H1 (cell line): ENCODE data around the gene BRICD5. TPM values are rescaled to one million over a fixed set of nuclear protein-coding genes. Genes with fewer than 3 reads are reported as not detected.

Experiments used
- CTCF ChIA-PET: fragments of 300-600 bp; sonication (Branson Sonifier 250); formaldehyde crosslinking; loops from one replicate; lab custom pipeline; 2021; ENCODE audit not compliant: partially characterized antibody; lab: Charles Lee
- POLR2A ChIA-PET: fragments of 300-600 bp; sonication (Branson Sonifier 250); formaldehyde crosslinking; loops from one replicate; lab custom pipeline; 2021; ENCODE audit warnings: inconsistent platforms; ENCODE audit not compliant: partially characterized antibody; lab: Charles Lee
- DNase-seq, 2 experiments: peaks; one replicate each; pipeline versions ENCODE4 v3.0.0 to v3.0.0-alpha.2; 2010 to 2022; ENCODE audit warnings: low spot score in 2 of 2, low read depth in 1 of 2, mixed read lengths in 1 of 2
- FAIRE-seq: peaks from 2 replicates; lab custom pipeline; 2011; peaks lifted over from hg19 to GRCh38; lab: Jason Lieb, UNC
- H2AFZ ChIP-seq: 2 replicates; pipeline ENCODE4 v1.8.1; 2012; ENCODE audit warnings: low read length, inconsistent platforms
- H2AK5ac ChIP-seq: 2 replicates; pipeline ENCODE4 v1.6.1; 2013; ENCODE audit warnings: low read depth, low read length
- H2BK120ac ChIP-seq: replicated peaks from 2 replicates; pipeline ENCODE3; 2013; ENCODE audit warnings: low read depth, low read length, inconsistent platforms
- H2BK12ac ChIP-seq: 2 replicates; pipeline ENCODE4 v1.6.1; 2013; ENCODE audit warnings: low read depth, low read length
- H2BK15ac ChIP-seq: 2 replicates; pipeline ENCODE4 v1.6.1; 2013; ENCODE audit warnings: low read length
- H2BK20ac ChIP-seq: 2 replicates; pipeline ENCODE4 v1.6.1; 2013; ENCODE audit warnings: low read length
- H2BK5ac ChIP-seq: 2 replicates; pipeline ENCODE4 v1.6.1; 2013; ENCODE audit warnings: low read depth, low read length
- H3K14ac ChIP-seq: 2 replicates; pipeline ENCODE4 v1.6.1; 2013; ENCODE audit warnings: inconsistent platforms; ENCODE audit not compliant: insufficient read length
- H3K18ac ChIP-seq: 2 replicates; pipeline ENCODE4 v1.6.1; 2013; ENCODE audit warnings: low read length; ENCODE audit errors: extremely low read depth
- H3K23ac ChIP-seq: 2 replicates; pipeline ENCODE4 v1.6.1; 2013; ENCODE audit warnings: inconsistent platforms; ENCODE audit not compliant: insufficient read length
- H3K23me2 ChIP-seq: 2 replicates; pipeline ENCODE4 v1.6.1; 2013; ENCODE audit warnings: low read depth, low read length
- H3K27ac ChIP-seq: 2 replicates; pipeline ENCODE4 v1.6.1; 2011; ENCODE audit warnings: low read depth, low read length, inconsistent platforms
- H3K27me3 ChIP-seq, 4 experiments: replicated peaks in 1 of 4; 1 replicate in 1 of 4; 2 replicates in 3 of 4; pipeline versions ENCODE4 v1.6.1 to v1.8.1; 2011 to 2013; ENCODE audit warnings: low read length in 3 of 4, mild to moderate bottlenecking in 3 of 4, inconsistent platforms in 2 of 4, mixed read lengths in 2 of 4, moderate library complexity in 1 of 4; ENCODE audit not compliant: control insufficient read depth in 3 of 4, insufficient read depth in 3 of 4; ENCODE audit errors: extremely low read depth in 1 of 4
- H3K36me3 ChIP-seq, 4 experiments: 2 replicates each; pipeline versions ENCODE4 v1.6.1 to v1.8.1; 2011 to 2013; ENCODE audit warnings: mild to moderate bottlenecking in 4 of 4, low read length in 3 of 4, moderate library complexity in 2 of 4, control low read depth in 1 of 4, inconsistent platforms in 1 of 4; ENCODE audit not compliant: insufficient read depth in 4 of 4, control insufficient read depth in 2 of 4
- H3K4ac ChIP-seq: replicated peaks from 2 replicates; pipeline ENCODE3; 2013; ENCODE audit warnings: low read length, low read depth, mixed read lengths, inconsistent platforms; ENCODE audit not compliant: insufficient read length
- H3K4me1 ChIP-seq, 4 experiments: replicated peaks in 1 of 4; 1 replicate in 1 of 4; 2 replicates in 3 of 4; pipeline versions ENCODE4 v1.6.1 to v1.8.1; 2011 to 2013; ENCODE audit warnings: low read length in 3 of 4, inconsistent platforms in 2 of 4, mixed read lengths in 1 of 4; ENCODE audit not compliant: insufficient read depth in 4 of 4, control insufficient read depth in 3 of 4
- H3K4me2 ChIP-seq, 2 experiments: 2 replicates each; pipeline versions ENCODE4 v1.6.1 to v1.8.1; 2011 to 2013; ENCODE audit warnings: low read depth in 2 of 2, low read length in 2 of 2, control low read depth in 1 of 2, inconsistent platforms in 1 of 2, mild to moderate bottlenecking in 1 of 2; ENCODE audit not compliant: insufficient read depth in 1 of 2
- H3K4me3 ChIP-seq, 4 experiments: fragments of 200-600, 300-600 bp in 1 of 4; sonication (generic), shearing (Covaris generic), sonication (Bioruptor Twin) in 1 of 4; 2 replicates each; pipeline versions ENCODE4 v1.5.1 to v1.8.1; 2011 to 2016; ENCODE audit warnings: low read length in 4 of 4, low read depth in 3 of 4, control low read depth in 2 of 4, inconsistent platforms in 2 of 4, mild to moderate bottlenecking in 2 of 4, mixed read lengths in 1 of 4, moderate library complexity in 1 of 4; ENCODE audit not compliant: insufficient read depth in 2 of 4; ENCODE audit errors: extremely low read depth in 1 of 4
- H3K56ac ChIP-seq: replicated peaks from 2 replicates; pipeline ENCODE3; 2013; ENCODE audit warnings: low read depth, mild to moderate bottlenecking, mixed read lengths, low read length, inconsistent platforms; ENCODE audit not compliant: insufficient read length
- H3K79me1 ChIP-seq: 2 replicates; pipeline ENCODE4 v1.6.1; 2013; ENCODE audit warnings: low read depth, low read length, control low read depth
- H3K79me2 ChIP-seq, 2 experiments: 2 replicates each; pipeline versions ENCODE4 v1.6.1 to v1.8.1; 2012 to 2013; ENCODE audit warnings: low read length in 2 of 2, mild to moderate bottlenecking in 2 of 2, inconsistent platforms in 1 of 2; ENCODE audit not compliant: insufficient read depth in 2 of 2, control insufficient read depth in 1 of 2
- H3K9ac ChIP-seq, 4 experiments: replicated peaks in 1 of 4; 1 replicate in 1 of 4; 2 replicates in 3 of 4; pipeline versions ENCODE4 v1.6.1 to v1.8.1; 2011 to 2013; ENCODE audit warnings: low read depth in 3 of 4, low read length in 3 of 4, control low read depth in 2 of 4, mild to moderate bottlenecking in 2 of 4, moderate library complexity in 2 of 4, inconsistent platforms in 1 of 4; ENCODE audit errors: extremely low read depth in 1 of 4
- H3K9me3 ChIP-seq, 2 experiments: 2 replicates each; pipeline versions ENCODE4 v1.6.1 to v1.8.1; 2012 to 2013; ENCODE audit warnings: mild to moderate bottlenecking in 2 of 2, moderate library complexity in 2 of 2, control low read depth in 1 of 2, inconsistent platforms in 1 of 2, low read depth in 1 of 2, low read length in 1 of 2, mixed read lengths in 1 of 2; ENCODE audit not compliant: insufficient read depth in 2 of 2
- H4K20me1 ChIP-seq, 2 experiments: replicated peaks in 1 of 2; 2 replicates each; pipeline versions ENCODE3 to v1.8.1; 2011 to 2013; ENCODE audit warnings: inconsistent platforms in 2 of 2, low read length in 2 of 2, mild to moderate bottlenecking in 1 of 2; ENCODE audit not compliant: insufficient read depth in 2 of 2, control insufficient read depth in 1 of 2
- H4K5ac ChIP-seq: 2 replicates; pipeline ENCODE4 v1.6.1; 2013; ENCODE audit warnings: low read length, low read depth, mixed read lengths, inconsistent platforms; ENCODE audit not compliant: insufficient read length
- H4K8ac ChIP-seq: 2 replicates; pipeline ENCODE4 v1.8.0; 2013; ENCODE audit warnings: mild to moderate bottlenecking, moderate library complexity, low read length, inconsistent platforms; ENCODE audit not compliant: insufficient read depth; ENCODE audit errors: extremely low read depth
- H4K91ac ChIP-seq: replicated peaks from 2 replicates; pipeline ENCODE3; 2013; ENCODE audit warnings: low read length, mixed read lengths, inconsistent platforms; ENCODE audit not compliant: insufficient read length
- KDM5A ChIP-seq: fragments of 200-600 bp; IDR thresholded peaks from 2 replicates; pipeline ENCODE4 v1.7.1; 2012; ENCODE audit warnings: mild to moderate bottlenecking, low read length, inconsistent platforms, mixed read lengths
- USF2 ChIP-seq: IDR thresholded peaks from 2 replicates; pipeline ENCODE4 v1.6.1; 2011; ENCODE audit warnings: low read length, improper control_type of control experiment
- WGBS, 2 experiments: shearing (Covaris generic) in 1 of 2; methylation state at CpG; one replicate each; pipeline versions ENCODE4 v1.1.6 to v1.1.7; 2013 to 2015; ENCODE audit warnings: low lambda C conversion rate in 2 of 2, mixed read lengths in 2 of 2, inconsistent platforms in 1 of 2, low coverage in 1 of 2, missing lambda C conversion rate in 1 of 2; ENCODE audit not compliant: insufficient replicate concordance in 2 of 2, insufficient coverage in 1 of 2, insufficient read length in 1 of 2; ENCODE audit errors: extremely low coverage in 1 of 2, missing lambda C conversion rate in 1 of 2; 5-methylcytosine and 5-hydroxymethylcytosine counted together
- polyA plus RNA-seq, 7 experiments: library from polyadenylated mRNA; depleted of rRNA in 3 of 7; stranded (reverse) in 5 of 7; unstranded in 2 of 7; fragments of >200 nt in 5 of 7; fragments of 200-250 nt in 2 of 7; gene quantifications; 1 replicate in 5 of 7; 2 replicates in 1 of 7; 4 replicates in 1 of 7; pipeline versions ENCODE4 v1.2.1 to v1.2.3, GENCODE V29; 2011 to 2013; ENCODE audit warnings: missing spikeins in 2 of 7, mixed read lengths in 2 of 7
- total RNA-seq: library from RNA; stranded (reverse); fragmentation: NEBNext Ultra II Directional; extraction: Animal tissue kit (Norgen Biotek cat#: 25700); gene quantifications from 2 replicates; pipeline ENCODE4 v1.2.1, GENCODE V29; 2021

Gene BRICD5
- total and polyA plus RNA-seq, 2 of the 8 experiments (the other 6 are each of a cell fraction or from before 2014, with no cell fraction given) = 8.5 to 14.2 TPM

- TF ChIP-seq KDM5A = no peak
- TF ChIP-seq USF2 = no peak
- Histone ChIP-seq H3K79me2 (peaks cover 0 to 16% of the 10 kb centered on the region in 2 experiments; a peak in 1 of 4 replicates), H3K9ac (no peak overlapping the region), H2AK5ac (no peak overlapping the region), H4K91ac (no peak overlapping the region), H2BK12ac (no peak overlapping the region), H3K4ac (no peak overlapping the region), H2BK15ac (no peak overlapping the region), H3K79me1 (peaks cover 3% of the 10 kb centered on the region; the same call in 1 of the 2 replicates), H3K23ac (no peak overlapping the region), H3K36me3 (peaks cover 3 to 52% (median 5%) of the 10 kb centered on the region in 4 experiments; a peak in 5 of 8 replicates), H3K27ac (no peak overlapping the region), H4K5ac (no peak overlapping the region), H3K4me1 (no peaks in the 10 kb centered on the region), H2BK120ac (no peak overlapping the region), H3K56ac (no peak overlapping the region), H3K23me2 (no peaks in the 10 kb centered on the region), H3K9me3 (no peaks in the 10 kb centered on the region), H3K14ac (no peak overlapping the region), H3K4me3 (no peak overlapping the region), H2BK5ac (no peak overlapping the region), H4K8ac (no peak overlapping the region), H3K27me3 (no peaks in the 10 kb centered on the region), H4K20me1 (peaks cover 9 to 21% of the 10 kb centered on the region in 2 experiments), H3K18ac (no peak overlapping the region), H3K4me2 (no peak overlapping the region), H2BK20ac (no peak overlapping the region), H2AFZ (no peak overlapping the region)
- FAIRE-seq (no peak), DNase-seq (no peak)
- CTCF ChIA-PET = interaction anchor here (2.5 kb wide), 1 partner anchor 36 kb away, joined by 7 read pairs; no protein-coding TSS in a partner anchor
- 93% methylated on average over 9 of the region's 13 CpGs; no CpG with 5 or more reads in 1 of the 2 experiments for WGBS, 2 experiments
- POLR2A ChIA-PET = interaction anchor here (1.3 to 6.7 kb wide), 8 partner anchors 9 to 62 kb away, joined by 4 to 37 read pairs (median 5); partner anchors contain the start of genes BRICD5, ECI1 and PGP
Observed at GRCh38 chr16:2230376-2230775, 19.7 kb upstream of the BRICD5 start.
